Memory B cell (primary cell): Measurements from ENCODE around the gene VPS36.
"Not testable (repeated sequence)": the region's sequence is repeated elsewhere in the genome, so short reads cannot be mapped to it uniquely, and the experiment has no call there.

ENCODE experiments used
- ATAC-seq: fragments of 150-1000 bp; cut with Tn5 transposase; 2 replicates; pipeline ENCODE4 v1.10.0; 2021; ENCODE audit warnings: low read depth, mild to moderate bottlenecking, moderate library complexity
- DNase-seq, 2 donors: peaks; one replicate each; pipeline ENCODE4 v3.0.0; 2022; ENCODE audit warnings: low spot score in 2 of 2
- H3K27ac Mint-ChIP-seq: one replicate; pipeline ENCODE4 v1.8.0; 2022; ENCODE audit warnings: mild to moderate bottlenecking, moderate library complexity, mixed read lengths
- H3K27me3 Mint-ChIP-seq: one replicate; pipeline ENCODE4 v1.8.0; 2022; ENCODE audit warnings: mixed read lengths
- H3K36me3 Mint-ChIP-seq: one replicate; pipeline ENCODE4 v1.8.0; 2022; ENCODE audit warnings: mild to moderate bottlenecking, mixed read lengths
- H3K4me1 Mint-ChIP-seq: one replicate; pipeline ENCODE4 v1.8.0; 2022; ENCODE audit warnings: mixed read lengths
- H3K4me3 Mint-ChIP-seq: one replicate; pipeline ENCODE4 v1.8.0; 2022; ENCODE audit warnings: mild to moderate bottlenecking, moderate library complexity, mixed read lengths
- H3K9me3 Mint-ChIP-seq: one replicate; pipeline ENCODE4 v1.8.0; 2022; ENCODE audit warnings: mixed read lengths

VPS36 gene

DNA sequence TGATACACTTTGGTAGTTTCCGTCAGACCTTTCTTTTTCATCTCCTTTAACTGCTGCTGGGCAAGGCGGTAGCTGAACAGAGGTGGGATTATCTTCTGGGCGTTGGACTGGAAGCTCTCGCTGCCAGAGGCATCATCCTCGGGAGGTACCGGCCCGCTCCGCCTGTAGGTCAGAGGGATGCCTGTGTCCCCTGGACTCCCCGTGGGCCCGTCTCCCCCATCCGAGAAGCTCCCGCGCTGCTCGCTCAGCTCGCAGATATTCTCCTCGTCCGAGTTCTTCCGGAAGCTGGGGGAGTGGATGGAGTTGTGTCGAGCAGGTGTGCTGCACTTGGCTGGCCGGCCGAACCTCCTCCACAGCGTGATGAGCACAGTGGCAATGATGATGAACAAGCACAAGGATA, 72.1 kb downstream of the VPS36 start:
- H3K4me3 Mint-ChIP-seq, result no peak overlapping the region
- H3K27ac Mint-ChIP-seq, result no peak overlapping the region
- DNase-seq, result no peak
- H3K36me3 Mint-ChIP-seq, result no peaks in the 10 kb centered on the region
- H3K9me3 Mint-ChIP-seq, result no peaks in the 10 kb centered on the region
- no peaks in the 10 kb centered on the region for H3K4me1 Mint-ChIP-seq
- ATAC-seq, result no peak
- H3K27me3 Mint-ChIP-seq, result no peaks in the 10 kb centered on the region

DNA sequence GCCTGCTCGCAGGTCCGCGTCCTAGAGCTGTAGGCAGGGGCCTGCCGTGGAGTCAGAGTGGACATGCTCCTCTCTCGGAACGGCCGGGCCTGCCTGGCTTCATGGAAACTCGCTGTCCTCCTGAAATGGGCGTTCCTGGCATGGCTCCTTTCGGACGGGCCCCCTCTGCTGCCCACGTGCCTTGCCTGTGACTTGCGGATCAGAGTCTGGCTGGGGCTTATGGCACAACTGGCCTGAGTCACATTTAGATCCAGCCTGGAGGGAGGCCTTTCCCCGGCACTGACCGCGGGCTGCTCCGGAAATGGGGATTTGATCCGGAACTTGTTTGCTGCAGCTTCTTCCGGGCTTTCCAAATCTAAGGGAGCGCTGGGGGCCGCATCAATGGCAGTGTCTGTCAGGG, 72.5 kb downstream of the VPS36 start:
- Mint-ChIP-seq H3K9me3 (no peaks in the 10 kb centered on the region), H3K4me3 (no peak overlapping the region), H3K4me1 (no peaks in the 10 kb centered on the region), H3K27me3 (no peaks in the 10 kb centered on the region), H3K27ac (no peak overlapping the region), H3K36me3 (no peaks in the 10 kb centered on the region)
- ATAC-seq, result no peak
- DNase-seq, result no peak

DNA sequence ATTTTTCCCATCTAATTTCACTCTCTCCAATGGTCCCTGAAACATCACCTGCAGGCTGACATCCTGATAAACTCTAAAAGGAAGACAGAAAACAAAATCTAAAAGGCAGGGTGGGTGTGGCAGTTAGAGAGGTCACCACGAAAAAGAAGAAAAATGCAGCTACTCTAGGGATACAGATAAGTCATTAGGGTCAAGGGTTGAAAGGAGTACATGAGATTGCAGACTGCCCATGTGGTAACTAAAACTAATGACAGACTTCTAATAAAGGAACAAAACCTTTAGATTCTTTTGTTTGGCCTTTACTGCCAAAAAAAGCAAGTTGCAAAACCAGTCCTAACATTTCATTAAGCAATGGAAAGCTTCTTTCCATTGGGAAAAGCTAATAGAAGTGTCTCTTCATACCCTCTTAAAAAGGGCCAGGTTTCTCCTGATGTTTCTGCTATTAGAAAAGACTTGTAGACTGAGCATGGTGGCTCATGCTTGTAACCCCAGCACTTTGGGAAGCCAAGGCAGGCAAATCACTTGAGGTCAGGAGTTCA, 75.5 kb downstream of the VPS36 start:
- Mint-ChIP-seq H3K4me1 (no peaks in the 10 kb centered on the region), H3K9me3 (no peaks in the 10 kb centered on the region), H3K4me3 (no peak overlapping the region), H3K27me3 (no peaks in the 10 kb centered on the region), H3K36me3 (no peaks in the 10 kb centered on the region), H3K27ac (no peak overlapping the region)
- ATAC-seq, result no peak
- no peak for DNase-seq

DNA sequence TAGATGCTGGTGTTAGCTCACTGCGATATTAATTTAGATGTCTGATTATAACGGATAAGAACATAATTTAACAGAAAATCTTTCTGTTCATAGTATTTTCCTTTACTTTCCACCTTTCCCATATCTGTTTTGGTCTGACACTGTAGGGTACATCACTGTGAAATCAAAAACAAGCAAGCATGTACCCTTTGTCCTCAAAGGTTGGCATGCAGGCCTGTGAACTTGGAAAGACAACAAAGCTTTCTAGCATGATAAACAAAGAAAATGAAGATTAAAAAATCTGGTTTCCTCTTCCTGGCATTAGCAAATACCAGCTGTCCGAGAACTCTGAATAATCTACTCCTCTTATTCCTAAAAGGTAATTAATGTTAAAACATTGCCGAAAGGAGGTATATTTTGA, 76.0 kb downstream of the VPS36 start:
- ATAC-seq, result no peak
- no peaks in the 10 kb centered on the region for H3K9me3 Mint-ChIP-seq
- no peaks in the 10 kb centered on the region for H3K27me3 Mint-ChIP-seq
- no peak overlapping the region for H3K4me3 Mint-ChIP-seq
- H3K4me1 Mint-ChIP-seq, result no peaks in the 10 kb centered on the region
- H3K27ac Mint-ChIP-seq, result no peak overlapping the region
- H3K36me3 Mint-ChIP-seq, result no peaks in the 10 kb centered on the region
- DNase-seq, result no peak

DNA sequence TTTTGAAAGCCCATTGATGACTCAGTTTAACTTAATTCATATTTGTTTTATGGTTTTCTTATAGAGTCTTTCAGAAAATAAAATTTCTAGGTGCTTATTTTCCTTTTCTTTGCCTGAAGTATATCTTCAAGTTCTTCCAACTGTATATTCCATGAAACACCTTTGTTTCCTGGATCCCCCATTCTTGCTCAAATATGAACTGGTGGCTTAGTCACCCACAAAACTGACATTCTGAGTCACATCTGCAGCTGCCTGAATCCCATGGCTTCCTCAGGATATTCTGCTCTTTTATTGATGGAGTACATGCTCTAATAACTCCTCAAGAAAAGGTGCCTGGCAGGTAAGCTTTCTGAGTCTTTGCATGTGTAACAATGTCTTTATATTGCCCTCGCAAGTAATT, 77.2 kb downstream of the VPS36 start:
- H3K27me3 Mint-ChIP-seq, H3K4me1 Mint-ChIP-seq, H3K27ac Mint-ChIP-seq, DNase-seq, H3K36me3 Mint-ChIP-seq, ATAC-seq, H3K9me3 Mint-ChIP-seq, H3K4me3 Mint-ChIP-seq: not testable (repeated sequence)

DNA sequence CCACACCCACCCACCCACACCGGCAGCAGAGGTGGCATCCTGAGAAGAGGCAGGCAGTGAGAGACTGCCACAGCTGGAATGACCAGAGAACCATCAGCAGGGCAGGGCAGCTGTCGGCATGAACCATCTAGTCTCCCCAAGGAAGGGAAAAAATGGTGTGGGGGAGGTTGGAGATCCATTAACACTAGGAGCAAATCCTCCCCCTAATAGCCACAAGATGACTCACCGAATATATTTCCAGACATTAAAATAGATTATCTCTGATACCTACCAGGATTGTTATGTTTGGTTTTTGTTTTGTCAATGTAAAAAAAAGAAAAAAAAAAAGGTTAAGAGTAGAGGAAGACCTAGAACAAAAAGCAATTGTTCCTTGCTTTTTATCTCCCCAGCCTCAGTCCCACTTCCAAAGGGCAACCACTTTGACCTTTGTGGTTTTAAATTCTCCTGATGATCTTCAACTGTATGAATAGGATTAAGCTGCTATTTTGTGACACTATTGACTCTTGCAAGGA, 78.6 kb downstream of the VPS36 start:
- DNase-seq (no peak), ATAC-seq (no peak)
- Mint-ChIP-seq H3K9me3 (no peaks in the 10 kb centered on the region), H3K27ac (no peak overlapping the region), H3K36me3 (no peaks in the 10 kb centered on the region), H3K27me3 (no peaks in the 10 kb centered on the region), H3K4me3 (no peak overlapping the region), H3K4me1 (no peaks in the 10 kb centered on the region)

DNA sequence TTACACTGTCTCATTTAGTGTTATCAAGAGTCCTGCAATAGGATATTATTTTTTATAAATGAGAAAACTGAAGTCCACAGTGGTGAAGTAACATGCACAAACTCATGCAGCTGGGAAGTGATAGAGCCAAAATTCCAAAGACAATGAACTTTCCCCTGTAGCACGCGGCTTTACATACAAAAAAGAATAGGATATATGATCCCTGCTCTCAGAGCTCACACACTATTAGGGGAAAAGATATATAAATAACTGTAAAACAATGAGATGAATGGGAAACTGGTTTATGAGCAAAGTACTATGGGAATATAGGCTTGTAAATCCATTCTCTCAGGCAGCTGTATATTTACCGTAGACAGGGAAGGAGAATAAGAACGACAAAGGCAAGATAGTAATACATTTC, 84.1 kb downstream of the VPS36 start:
- ATAC-seq (no peak), DNase-seq (no peak)
- Mint-ChIP-seq H3K27me3 (peaks cover 3% of the 10 kb centered on the region), H3K9me3 (no peaks in the 10 kb centered on the region), H3K4me1 (no peaks in the 10 kb centered on the region), H3K4me3 (no peak overlapping the region), H3K27ac (no peak overlapping the region), H3K36me3 (no peaks in the 10 kb centered on the region)
